Transverse colon (tissue), 4 donors: ENCODE results near the gene BCL2L1. TPM values are rescaled to one million over a fixed set of nuclear protein-coding genes. Genes with fewer than 3 reads are reported as not detected.

Source experiments
- DNase-seq: peaks from one replicate; pipeline ENCODE4 v3.0.0-alpha.2; 2019
- H3K27ac ChIP-seq, 4 donors: fragments of 200-600 bp; sonication (generic); 2 replicates each; pipeline ENCODE4 v1.5.1; 2016 to 2018; ENCODE audit warnings: inconsistent platforms in 4 of 4
- H3K27me3 ChIP-seq: fragments of 200-600 bp; sonication (generic); 2 replicates; pipeline ENCODE4 v1.5.1; 2017; ENCODE audit warnings: inconsistent platforms
- H3K36me3 ChIP-seq, 4 donors: fragments of 200-600 bp; sonication (generic); 2 replicates each; pipeline ENCODE4 v1.5.1; 2017 to 2019; ENCODE audit warnings: inconsistent platforms in 4 of 4
- H3K4me1 ChIP-seq, 4 donors: fragments of 200-600 bp; sonication (generic); 2 replicates each; pipeline ENCODE4 v1.5.1; 2017 to 2020; ENCODE audit warnings: inconsistent platforms in 4 of 4
- H3K4me3 ChIP-seq, 4 donors: fragments of 200-600 bp; sonication (generic); 1 replicate in 1 of 4; 2 replicates in 3 of 4; pipeline versions ENCODE4 v1.5.1 to v1.6.1; 2017 to 2019; ENCODE audit warnings: inconsistent platforms in 4 of 4
- H3K9me3 ChIP-seq, 2 donors: fragments of 200-600 bp; sonication (generic); 2 replicates each; pipeline ENCODE4 v1.5.1; 2017 to 2019; ENCODE audit warnings: inconsistent platforms in 2 of 2
- EP300 ChIP-seq: sonication (generic); formaldehyde crosslinking; IDR thresholded peaks from one replicate; pipeline ENCODE4 v1.6.1; 2017; ENCODE audit warnings: antibody characterized with exemption, low read depth
- POLR2A ChIP-seq: fragments of 450-650 bp; IDR thresholded peaks from one replicate; pipeline ENCODE4 v1.6.1; 2016; ENCODE audit warnings: antibody characterized with exemption, mild to moderate bottlenecking, moderate library complexity
- POLR2AphosphoS5 ChIP-seq, 3 donors: sonication (generic); formaldehyde crosslinking; IDR thresholded peaks; one replicate each; pipeline ENCODE4 v1.6.1; 2016; ENCODE audit warnings: antibody characterized with exemption in 3 of 3
- WGBS, 2 donors: methylation state at CpG; one replicate each; pipeline ENCODE4 v1.1.5; 2018; ENCODE audit warnings: low coverage in 1 of 2; 5-methylcytosine and 5-hydroxymethylcytosine counted together
- in situ Hi-C, 4 donors: fragments of 200-750 bp; cut with MboI; loops; one replicate each; pipeline versions ENCODE4 v1.15.0 to v1.15.1; 2017; ENCODE audit warnings: low sequenced_read_pairs in 3 of 4, low pct_ligation_motif_present in 1 of 4, low pct_unique_long_range_greater_than_20kb in 1 of 4
- intact Hi-C: fragments of 100-400 bp; cut with DNase I; formaldehyde crosslinking; loops from one replicate; pipeline ENCODE4 v1.15.1; 2023; ENCODE audit warnings: low total_unique reads
- total RNA-seq, 4 donors: library from RNA; depleted of rRNA; stranded (reverse); fragments of >200 nt; gene quantifications; one replicate each; pipeline ENCODE4 v1.1.0, GENCODE V29; 2016
- TF ChIP-seq, protein P1 (sequence below), 5 experiments: fragments of 200-600 bp in 3 of 5; fragments of 450-650 bp in 2 of 5; sonication (generic) in 3 of 5; IDR thresholded peaks; 1 replicate in 2 of 5; 2 replicates in 3 of 5; pipeline ENCODE4 v1.5.1; 2016 to 2017; ENCODE audit warnings: antibody characterized with exemption in 5 of 5, inconsistent platforms in 3 of 5, mild to moderate bottlenecking in 2 of 5, moderate library complexity in 1 of 5

The BCL2L1 gene
- total RNA-seq, 4 donors from 2014 or later, result 98.6 to 151 (median 107) TPM

DNA sequence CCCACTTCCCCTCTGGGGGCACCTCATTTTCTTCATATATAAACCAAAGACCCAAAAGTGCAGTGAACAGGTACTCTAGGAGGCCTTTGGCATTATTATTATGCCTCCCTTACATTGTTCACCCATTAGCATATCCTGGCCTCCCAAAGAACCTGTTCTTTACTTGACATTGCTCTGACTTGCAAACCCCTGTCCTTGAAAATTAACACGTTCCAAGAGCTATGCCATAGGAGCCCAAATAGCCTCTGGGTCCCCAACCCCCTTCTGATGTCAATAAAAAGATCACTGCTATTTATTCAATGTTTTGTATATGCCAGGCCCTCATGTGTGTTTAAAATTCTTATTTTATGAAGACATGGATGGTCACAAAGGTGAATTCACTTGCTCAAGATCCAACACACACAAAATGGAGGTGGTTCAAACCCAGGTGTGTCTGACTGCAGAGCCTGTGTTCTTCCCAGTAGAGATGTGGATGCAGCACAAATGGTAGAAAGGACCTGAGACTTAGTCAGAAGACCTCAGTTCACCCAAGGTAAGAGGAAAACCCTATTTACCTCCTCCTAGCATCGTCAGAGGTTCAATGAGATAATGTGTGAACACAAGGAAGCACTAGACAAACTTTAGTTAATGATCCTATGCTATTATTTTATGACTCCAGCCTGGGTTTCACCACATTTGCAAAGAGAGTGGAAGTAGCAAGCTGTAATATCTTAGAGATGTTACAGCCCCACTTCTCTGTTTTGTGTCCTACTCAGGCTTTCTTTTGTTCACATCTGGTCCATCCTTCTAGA is 36.6 kb downstream of the BCL2L1 start:
- TF ChIP-seq POLR2AphosphoS5 (IDR thresholded peaks at IDR 0.05), result no peak
- no peaks in the 10 kb centered on the region for H3K9me3 ChIP-seq
- intact Hi-C loops, result no loop called here
- peak overlapping the region; percentile 31 to 60 (median 40) for H3K27ac ChIP-seq
- DNase-seq, result no peak
- in situ Hi-C loops, result no loop called here
- no peaks in the 10 kb centered on the region for H3K27me3 ChIP-seq
- no peak overlapping the region for H3K4me3 ChIP-seq
- H3K4me1 ChIP-seq, result peaks cover 6 to 32% (median 17%) of the 10 kb centered on the region in 4 donors
- no peaks in the 10 kb centered on the region for H3K36me3 ChIP-seq
- 69% methylated on average over 2 of the region's 2 CpGs; no CpG with 5 or more reads in 1 of the 2 donors for WGBS, 2 donors

DNA sequence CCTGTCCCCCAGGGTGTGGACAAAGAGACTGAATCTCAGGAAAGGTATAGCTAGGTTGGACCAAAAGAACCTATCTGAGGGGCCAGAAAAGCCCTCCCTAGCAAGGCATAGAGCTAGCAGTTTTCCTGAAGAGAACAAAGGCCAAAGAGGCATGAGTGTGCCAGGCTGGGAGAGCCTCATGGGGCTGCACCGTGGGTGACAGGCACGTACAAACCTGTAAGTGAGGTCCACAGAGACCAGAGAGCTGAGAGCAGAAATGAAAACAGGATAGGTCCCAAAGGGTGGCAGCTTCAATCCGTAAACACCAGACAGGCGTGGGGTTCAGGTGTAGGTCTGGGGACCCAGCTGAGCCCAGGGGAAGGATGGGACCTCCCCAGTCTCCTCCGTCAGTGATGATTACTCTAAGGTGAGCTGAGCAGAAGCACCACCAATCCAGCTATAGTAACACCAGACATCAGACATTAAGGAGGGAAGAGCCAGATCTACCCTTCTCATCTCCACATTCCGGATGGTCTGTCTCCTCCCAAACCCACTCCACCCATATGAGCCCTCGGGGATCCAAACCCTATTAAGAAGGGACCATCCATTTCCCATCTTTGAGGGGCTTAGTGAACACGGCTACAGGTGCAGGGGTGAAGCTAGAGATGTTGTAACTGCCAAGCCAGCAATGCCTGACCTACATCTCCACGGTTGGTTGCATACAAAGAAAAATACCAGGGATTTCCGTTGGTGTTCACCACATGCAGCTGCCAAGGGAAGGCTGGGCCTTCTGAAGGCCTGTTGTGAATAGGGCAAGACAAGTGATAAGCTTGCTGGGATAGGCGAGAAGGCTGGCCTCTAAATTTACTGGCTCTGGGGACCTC is 38.3 kb downstream of the BCL2L1 start:
- Histone ChIP-seq H3K27me3 (no peaks in the 10 kb centered on the region), H3K4me3 (no peak overlapping the region), H3K36me3 (no peaks in the 10 kb centered on the region), H3K9me3 (no peaks in the 10 kb centered on the region), H3K4me1 (peaks cover 6 to 27% (median 19%) of the 10 kb centered on the region in 4 donors), H3K27ac (peak overlapping the region in 2 of 4 donors; percentile 8 to 33)
- intact Hi-C loops, result no loop called here
- no peak for DNase-seq
- TF ChIP-seq, protein P1, sequence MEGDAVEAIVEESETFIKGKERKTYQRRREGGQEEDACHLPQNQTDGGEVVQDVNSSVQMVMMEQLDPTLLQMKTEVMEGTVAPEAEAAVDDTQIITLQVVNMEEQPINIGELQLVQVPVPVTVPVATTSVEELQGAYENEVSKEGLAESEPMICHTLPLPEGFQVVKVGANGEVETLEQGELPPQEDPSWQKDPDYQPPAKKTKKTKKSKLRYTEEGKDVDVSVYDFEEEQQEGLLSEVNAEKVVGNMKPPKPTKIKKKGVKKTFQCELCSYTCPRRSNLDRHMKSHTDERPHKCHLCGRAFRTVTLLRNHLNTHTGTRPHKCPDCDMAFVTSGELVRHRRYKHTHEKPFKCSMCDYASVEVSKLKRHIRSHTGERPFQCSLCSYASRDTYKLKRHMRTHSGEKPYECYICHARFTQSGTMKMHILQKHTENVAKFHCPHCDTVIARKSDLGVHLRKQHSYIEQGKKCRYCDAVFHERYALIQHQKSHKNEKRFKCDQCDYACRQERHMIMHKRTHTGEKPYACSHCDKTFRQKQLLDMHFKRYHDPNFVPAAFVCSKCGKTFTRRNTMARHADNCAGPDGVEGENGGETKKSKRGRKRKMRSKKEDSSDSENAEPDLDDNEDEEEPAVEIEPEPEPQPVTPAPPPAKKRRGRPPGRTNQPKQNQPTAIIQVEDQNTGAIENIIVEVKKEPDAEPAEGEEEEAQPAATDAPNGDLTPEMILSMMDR (IDR thresholded peaks at IDR 0.05), result no peak
- no peak for TF ChIP-seq POLR2AphosphoS5 (IDR thresholded peaks at IDR 0.05)
- no peak for TF ChIP-seq EP300
- TF ChIP-seq POLR2A, result no peak
- 76% methylated on average over 11 of the region's 11 CpGs; no CpG with 5 or more reads in 1 of the 2 donors for WGBS, 2 donors
- in situ Hi-C loops, result no loop called here

DNA sequence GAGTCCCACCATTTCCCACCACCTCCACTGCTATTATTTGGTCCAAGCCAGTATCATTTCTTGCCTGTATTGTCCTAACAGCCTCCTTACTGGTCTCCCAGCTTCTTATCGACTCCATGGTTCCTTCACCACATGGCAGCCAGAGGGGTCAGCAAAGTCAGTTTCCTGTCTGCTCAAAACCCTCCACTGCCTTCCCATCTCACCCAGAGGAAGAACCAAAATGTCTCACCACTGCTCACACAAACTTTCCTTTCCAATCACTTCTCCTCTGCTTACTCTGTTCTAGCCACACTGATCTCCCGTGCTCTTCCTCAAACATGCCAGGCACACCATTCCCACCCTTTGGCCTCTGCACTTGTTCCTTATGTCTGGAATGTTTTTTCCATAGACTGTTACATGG is 39.7 kb downstream of the BCL2L1 start:
- no peak for TF ChIP-seq POLR2AphosphoS5 (IDR thresholded peaks at IDR 0.05)
- TF ChIP-seq POLR2A, result no peak
- TF ChIP-seq, protein P1 (IDR thresholded peaks at IDR 0.05), result no peak
- no peak for TF ChIP-seq EP300
- Histone ChIP-seq H3K27ac (no peak overlapping the region), H3K27me3 (no peaks in the 10 kb centered on the region), H3K9me3 (no peaks in the 10 kb centered on the region), H3K36me3 (no peaks in the 10 kb centered on the region), H3K4me3 (no peak overlapping the region), H3K4me1 (peaks cover 6 to 30% (median 19%) of the 10 kb centered on the region in 4 donors)
- in situ Hi-C loops, result no loop called here
- no peak for DNase-seq
- intact Hi-C loops, result no loop called here
- WGBS, 2 donors, result 86 to 90% methylated on average over 2 of the region's 2 CpGs

DNA sequence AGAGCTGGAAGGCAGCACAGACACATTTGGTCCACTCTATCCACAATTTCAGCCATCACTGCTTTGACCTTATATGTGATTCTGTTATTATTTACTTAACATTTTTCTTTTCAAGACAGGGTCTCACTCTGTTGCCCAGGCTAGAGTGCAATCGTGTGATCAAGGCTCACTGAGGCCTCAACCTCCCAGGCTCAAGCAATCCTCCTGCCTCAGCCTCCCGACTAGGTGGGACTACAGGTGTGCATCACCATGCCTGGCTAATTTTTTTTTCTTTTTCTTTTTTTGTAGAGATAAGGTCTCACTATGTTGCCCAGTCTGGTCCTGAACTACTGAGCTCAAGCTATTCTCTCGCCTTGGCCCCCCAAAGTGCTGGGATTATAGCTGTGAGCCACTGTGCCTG is 40.3 kb downstream of the BCL2L1 start:
- intact Hi-C loops (no loop called here), in situ Hi-C loops (no loop called here)
- no peak overlapping the region for H3K4me3 ChIP-seq
- no peak for TF ChIP-seq POLR2AphosphoS5 (IDR thresholded peaks at IDR 0.05)
- TF ChIP-seq POLR2A, result no peak
- TF ChIP-seq, protein P1 (IDR thresholded peaks at IDR 0.05), result no peak
- TF ChIP-seq EP300, result no peak
- H3K4me1 ChIP-seq, result peaks cover 6 to 35% (median 19%) of the 10 kb centered on the region in 4 donors
- no peaks in the 10 kb centered on the region for H3K9me3 ChIP-seq
- 82 to 97% methylated on average over 2 to 3 of the region's 3 CpGs for WGBS, 2 donors
- DNase-seq, result no peak
- no peaks in the 10 kb centered on the region for H3K27me3 ChIP-seq
- no peaks in the 10 kb centered on the region for H3K36me3 ChIP-seq
- no peak overlapping the region for H3K27ac ChIP-seq
